Measurements from ENCODE around the gene METTL24. TPM values are rescaled to one million over a fixed set of nuclear protein-coding genes. Genes with fewer than 3 reads are reported as not detected.

The METTL24 gene
- total RNA-seq, 1 experiment from 2014 or later = 0.61 TPM

GRCh38 chr6:110334423-110335180 lies 23.5 kb downstream of the METTL24 start:
- no peak overlapping the region for H4K8ac ChIP-seq (replicated peaks; ENCODE audit: insufficient read length, low read depth, low read length)
- no CpG with 5 or more reads among the region's 9 CpGs for WGBS (ENCODE audit: extremely low coverage, insufficient read length, low lambda C conversion rate)
- no peak overlapping the region for H4K91ac ChIP-seq (ENCODE audit: insufficient read length, low read depth, low read length)
- no peak overlapping the region for H3K4me2 ChIP-seq (ENCODE audit: insufficient read depth, insufficient read length, low read length)
- H3K23me2 ChIP-seq (ENCODE audit: insufficient read length, low read depth, low read length, poor library complexity, severe bottlenecking) = peaks cover 3% of the 10 kb centered on the region
- no peak overlapping the region for H3K4ac ChIP-seq (ENCODE audit: low read depth, low read length)
- H3K9me3 ChIP-seq (ENCODE audit: control insufficient read depth, low read depth, low read length) = no peaks in the 10 kb centered on the region
- Mint-ChIP-seq H3K36me3 (ENCODE audit: insufficient read depth in 1 of 3, low read depth in 3 of 3) (no peaks in the 10 kb centered on the region; a peak in 1 of 7 replicates), H3K27me3 (ENCODE audit: low read depth) (peaks cover 2% of the 10 kb centered on the region; the same call in 1 of the 2 replicates), H3K9me3 (no peaks in the 10 kb centered on the region), H3K4me1 (peaks cover 9 to 13% of the 10 kb centered on the region in 2 experiments), H3K27ac (no peak overlapping the region; a peak in 1 of 7 replicates), H3K4me3 (no peak overlapping the region)
- no peaks in the 10 kb centered on the region for H4K20me1 ChIP-seq (ENCODE audit: control insufficient read depth, insufficient read depth, insufficient read length)
- H3K18ac ChIP-seq (ENCODE audit: insufficient read length, low read depth, low read length) = no peak overlapping the region
- no peak overlapping the region for H2AFZ ChIP-seq (ENCODE audit: low read length)
- H3K79me1 ChIP-seq (ENCODE audit: insufficient read depth, low read depth, low read length, poor library complexity, severe bottlenecking) = no peaks in the 10 kb centered on the region
- TF ChIP-seq CTCF (conservative IDR thresholded peaks at IDR 0.05) = no peak
- no peak overlapping the region for H3K23ac ChIP-seq (ENCODE audit: insufficient read length, low read depth, low read length)
- H4K5ac ChIP-seq (ENCODE audit: insufficient read length, low read depth, low read length) = no peak overlapping the region
- no peak overlapping the region for H3K9ac ChIP-seq (ENCODE audit: extremely low read depth, insufficient read length, low read length)
- DNase-seq = no peak
- H3K79me2 ChIP-seq (ENCODE audit: insufficient read depth, low read length) = no peaks in the 10 kb centered on the region
- H2BK15ac ChIP-seq (ENCODE audit: low read depth, low read length) = no peak overlapping the region
- H3K14ac ChIP-seq (ENCODE audit: insufficient read depth, low read length) = no peak overlapping the region
- H2BK12ac ChIP-seq (ENCODE audit: insufficient read length, low read depth, low read length) = no peak overlapping the region
- H2BK20ac ChIP-seq (ENCODE audit: low read depth, low read length, poor library complexity, severe bottlenecking) = no peak overlapping the region
- no peak overlapping the region for H2BK120ac ChIP-seq (ENCODE audit: low read depth, low read length, poor library complexity, severe bottlenecking)
- no peak overlapping the region for H3K27ac ChIP-seq (ENCODE audit: insufficient read length, low read depth, low read length)
- no peaks in the 10 kb centered on the region; the same call in 1 of the 2 replicates for H3K4me1 ChIP-seq (ENCODE audit: insufficient read depth, low read length)
- H3K56ac ChIP-seq (ENCODE audit: insufficient read length, low read depth, low read length) = no peak overlapping the region
- H2AK5ac ChIP-seq (ENCODE audit: insufficient read length, low read length) = no peak overlapping the region
- no peak overlapping the region for H3T11ph ChIP-seq (ENCODE audit: low read length)
- no peaks in the 10 kb centered on the region for H3K27me3 ChIP-seq (ENCODE audit: insufficient read depth, low read length)
- no peak overlapping the region for H2BK5ac ChIP-seq (ENCODE audit: insufficient read length, low read length)

Data from H9 (cell line).